ENCODE results near the gene RNF207.
"Not testable (repeated sequence)": the region's sequence is repeated elsewhere in the genome, so short reads cannot be mapped to it uniquely, and the experiment has no call there.

RNF207 gene

DNA sequence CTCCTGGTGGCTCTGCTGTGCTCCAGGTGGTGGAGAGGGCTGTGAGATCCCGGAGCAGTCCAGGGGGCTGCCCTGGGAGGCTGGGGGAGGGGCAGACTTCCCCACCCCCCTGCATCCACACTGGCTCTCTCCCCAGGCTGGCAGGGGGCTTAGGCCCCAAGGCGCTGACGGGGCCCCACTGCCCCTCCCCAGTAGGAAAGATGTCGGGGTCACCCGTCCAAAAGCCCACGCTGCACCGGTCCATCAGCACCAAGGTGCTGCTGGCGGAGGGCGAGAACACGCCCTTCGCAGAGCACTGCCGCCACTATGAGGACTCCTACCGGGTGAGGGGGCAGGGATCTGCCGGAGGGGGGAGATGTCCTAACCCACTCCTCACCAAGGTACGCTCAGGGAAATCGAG, 5.8 kb downstream of the RNF207 start:
- no peaks in the 10 kb centered on the region for H3K36me3 ChIP-seq (ENCODE audit: insufficient read depth, insufficient read length, low read length)
- H3K27me3 ChIP-seq (ENCODE audit: insufficient read depth, insufficient read length), result peaks cover 5% of the 10 kb centered on the region
- no peaks in the 10 kb centered on the region for H3K9me3 ChIP-seq (ENCODE audit: insufficient read depth, low read length)
- no peak overlapping the region for H3K9ac ChIP-seq (ENCODE audit: insufficient read length, low read depth)
- TF ChIP-seq ZNF274 (IDR thresholded peaks at IDR 0.05; ENCODE audit: low read depth, low read length) (no peak), YY1 (IDR thresholded peaks at IDR 0.05; ENCODE audit: insufficient read depth, insufficient read length) (no peak)
- DNase-seq (ENCODE audit: low read depth, low spot score), result no peak
- H3K4me1 ChIP-seq (ENCODE audit: insufficient read depth, insufficient read length), result peaks cover 5% of the 10 kb centered on the region
- H3K4me3 ChIP-seq (ENCODE audit: insufficient read length, low read depth), result no peak overlapping the region

DNA sequence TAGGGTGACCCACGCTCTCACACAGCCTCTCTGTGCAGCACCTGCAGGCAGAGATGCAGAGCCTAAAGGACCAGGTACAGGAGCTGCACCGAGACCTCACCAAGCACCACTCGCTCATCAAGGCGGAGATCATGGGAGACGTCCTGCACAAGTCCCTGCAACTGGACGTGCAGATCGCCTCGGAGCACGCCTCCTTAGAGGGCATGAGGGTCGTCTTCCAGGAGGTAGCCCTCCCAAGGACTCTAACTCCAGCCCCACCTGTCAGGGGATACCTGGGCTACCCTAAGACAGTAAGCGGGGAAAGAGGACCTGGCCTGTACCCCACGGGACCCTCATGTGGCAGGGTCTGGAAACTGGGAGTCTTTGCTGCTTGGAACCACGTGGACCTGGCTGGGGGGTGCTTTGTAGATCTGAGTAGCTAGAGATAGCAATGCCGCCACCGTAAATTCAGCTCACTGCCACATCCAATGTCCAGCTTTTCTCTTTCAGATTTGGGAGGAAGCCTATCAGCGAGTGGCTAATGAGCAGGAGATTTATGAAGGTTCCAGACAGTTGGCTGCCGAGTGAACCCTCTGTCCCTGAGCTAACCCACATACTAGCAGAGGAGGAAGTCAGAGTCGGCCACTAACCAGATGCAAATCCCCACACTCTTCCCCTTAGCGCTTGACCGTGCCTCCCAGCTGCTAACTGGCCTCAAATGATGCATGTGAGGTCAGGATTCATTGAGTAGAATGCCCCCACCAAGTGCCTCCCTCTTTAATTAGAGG, 6.5 kb downstream of the RNF207 start:
- H3K4me1 ChIP-seq (ENCODE audit: insufficient read depth, insufficient read length), result peaks cover 4% of the 10 kb centered on the region
- peaks cover 5% of the 10 kb centered on the region for H3K27me3 ChIP-seq (ENCODE audit: insufficient read depth, insufficient read length)
- no peak overlapping the region for H3K4me3 ChIP-seq (ENCODE audit: insufficient read length, low read depth)
- DNase-seq (ENCODE audit: low read depth, low spot score), result no peak
- no peak overlapping the region for H3K9ac ChIP-seq (ENCODE audit: insufficient read length, low read depth)
- no peaks in the 10 kb centered on the region for H3K36me3 ChIP-seq (ENCODE audit: insufficient read depth, insufficient read length, low read length)
- TF ChIP-seq YY1 (IDR thresholded peaks at IDR 0.05; ENCODE audit: insufficient read depth, insufficient read length), result no peak
- TF ChIP-seq ZNF274 (IDR thresholded peaks at IDR 0.05; ENCODE audit: low read depth, low read length), result no peak
- no peak for TF ChIP-seq SUZ12 (IDR thresholded peaks at IDR 0.05; ENCODE audit: extremely low read depth, insufficient read depth, insufficient read length)
- no peaks in the 10 kb centered on the region for H3K9me3 ChIP-seq (ENCODE audit: insufficient read depth, low read length)

DNA sequence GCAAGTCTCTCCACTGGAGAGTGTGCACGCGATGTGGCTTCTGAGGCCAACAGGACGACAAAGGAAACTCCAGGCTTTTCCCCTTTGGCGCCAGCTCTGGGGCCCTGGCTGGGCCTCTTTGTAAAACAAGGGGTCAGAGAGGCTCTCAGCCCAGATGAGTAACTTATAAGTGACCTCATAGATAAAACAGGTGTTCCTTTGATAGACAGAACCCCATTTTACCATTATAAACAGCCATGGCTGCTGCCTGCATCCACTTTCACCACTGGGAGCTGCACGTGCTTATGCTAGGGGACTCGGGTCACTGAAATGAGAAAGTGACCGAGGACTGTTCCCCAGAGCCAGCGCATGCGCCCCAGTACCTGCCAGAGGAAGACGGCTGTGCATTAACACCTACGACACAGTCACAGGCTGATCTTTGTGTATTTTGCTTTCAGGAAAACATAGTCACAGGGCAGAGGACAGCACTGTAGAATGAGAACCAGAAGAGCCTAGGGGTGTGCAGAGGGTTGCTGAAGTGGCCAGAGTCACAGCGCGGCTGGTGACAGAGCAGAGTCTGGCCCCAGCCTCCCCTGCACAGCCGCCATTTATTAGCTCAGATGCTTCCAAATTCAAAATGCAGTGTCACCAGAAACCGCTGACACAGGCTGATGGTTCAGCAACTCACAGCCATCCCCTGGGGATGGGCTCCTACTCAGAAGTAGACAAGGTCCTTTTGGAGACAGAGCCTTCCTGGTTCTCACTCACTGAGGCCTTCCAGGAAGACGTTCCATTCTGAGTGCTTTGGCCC, 12.7 kb downstream of the RNF207 start:
- no peak overlapping the region for H3K9ac ChIP-seq (ENCODE audit: insufficient read length, low read depth)
- DNase-seq (ENCODE audit: low read depth, low spot score), result no peak
- H3K9me3 ChIP-seq (ENCODE audit: insufficient read depth, low read length), result no peaks in the 10 kb centered on the region
- H3K4me1 ChIP-seq (ENCODE audit: insufficient read depth, insufficient read length), result no peaks in the 10 kb centered on the region
- no peak for TF ChIP-seq SUZ12 (IDR thresholded peaks at IDR 0.05; ENCODE audit: extremely low read depth, insufficient read depth, insufficient read length)
- TF ChIP-seq ZNF274 (IDR thresholded peaks at IDR 0.05; ENCODE audit: low read depth, low read length), result no peak
- no peak for TF ChIP-seq YY1 (IDR thresholded peaks at IDR 0.05; ENCODE audit: insufficient read depth, insufficient read length)
- H3K36me3 ChIP-seq (ENCODE audit: insufficient read depth, insufficient read length, low read length), result peaks cover 13% of the 10 kb centered on the region
- no peaks in the 10 kb centered on the region for H3K27me3 ChIP-seq (ENCODE audit: insufficient read depth, insufficient read length)
- H3K4me3 ChIP-seq (ENCODE audit: insufficient read length, low read depth), result no peak overlapping the region

DNA sequence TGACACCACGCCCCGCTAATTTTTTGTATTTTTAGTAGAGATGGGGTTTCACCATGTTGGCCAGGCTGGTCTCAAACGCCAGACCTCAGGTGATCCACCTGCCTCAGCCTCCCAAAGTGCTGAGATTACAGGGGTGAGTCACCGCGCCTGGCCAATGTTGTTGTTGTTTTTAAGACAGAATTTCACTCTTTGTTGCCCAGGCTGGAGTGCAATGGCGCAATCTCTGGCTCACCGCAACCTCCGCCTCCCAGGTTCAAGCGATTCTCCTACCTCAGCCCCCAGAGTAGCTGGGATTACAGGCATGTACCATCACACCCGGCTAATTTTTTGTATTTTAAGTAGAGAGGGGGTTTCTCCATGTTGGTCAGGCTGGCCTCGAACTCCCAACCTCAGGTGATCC, 13.7 kb downstream of the RNF207 start:
- H3K27me3 ChIP-seq (ENCODE audit: insufficient read depth, insufficient read length); H3K9ac ChIP-seq (ENCODE audit: insufficient read length, low read depth); H3K4me1 ChIP-seq (ENCODE audit: insufficient read depth, insufficient read length); DNase-seq (ENCODE audit: low read depth, low spot score); H3K9me3 ChIP-seq (ENCODE audit: insufficient read depth, low read length); H3K4me3 ChIP-seq (ENCODE audit: insufficient read length, low read depth): not testable (repeated sequence)
- H3K36me3 ChIP-seq (ENCODE audit: insufficient read depth, insufficient read length, low read length), result peaks cover 23% of the 10 kb centered on the region

DNA sequence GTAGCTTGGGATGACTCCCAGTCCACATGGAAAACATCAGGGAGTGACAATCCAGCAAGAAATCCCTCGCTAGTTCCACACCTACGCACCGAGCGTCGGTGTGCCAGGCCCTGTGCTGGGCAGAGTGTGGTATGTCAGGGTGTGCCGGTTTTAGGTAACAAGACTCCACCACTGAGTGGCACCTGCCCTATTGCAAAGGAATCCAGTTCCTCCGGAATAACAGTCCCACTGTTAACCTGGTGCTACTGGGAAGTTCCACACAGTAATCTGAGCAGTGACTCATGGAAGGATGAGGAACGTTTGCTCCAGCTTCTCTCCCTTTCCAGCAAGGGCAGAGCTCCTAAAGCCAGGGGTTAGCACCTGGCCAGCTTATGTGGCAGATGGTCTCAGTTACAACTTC, 14.3 kb downstream of the RNF207 start:
- Histone ChIP-seq H3K4me1 (ENCODE audit: insufficient read depth, insufficient read length) (no peaks in the 10 kb centered on the region), H3K9me3 (ENCODE audit: insufficient read depth, low read length) (no peaks in the 10 kb centered on the region), H3K4me3 (ENCODE audit: insufficient read length, low read depth) (no peak overlapping the region), H3K36me3 (ENCODE audit: insufficient read depth, insufficient read length, low read length) (peaks cover 29% of the 10 kb centered on the region), H3K27me3 (ENCODE audit: insufficient read depth, insufficient read length) (no peaks in the 10 kb centered on the region), H3K9ac (ENCODE audit: insufficient read length, low read depth) (no peak overlapping the region)
- TF ChIP-seq SUZ12 (IDR thresholded peaks at IDR 0.05; ENCODE audit: extremely low read depth, insufficient read depth, insufficient read length) (no peak), ZNF274 (IDR thresholded peaks at IDR 0.05; ENCODE audit: low read depth, low read length) (no peak), YY1 (IDR thresholded peaks at IDR 0.05; ENCODE audit: insufficient read depth, insufficient read length) (no peak)
- no peak for DNase-seq (ENCODE audit: low read depth, low spot score)

DNA sequence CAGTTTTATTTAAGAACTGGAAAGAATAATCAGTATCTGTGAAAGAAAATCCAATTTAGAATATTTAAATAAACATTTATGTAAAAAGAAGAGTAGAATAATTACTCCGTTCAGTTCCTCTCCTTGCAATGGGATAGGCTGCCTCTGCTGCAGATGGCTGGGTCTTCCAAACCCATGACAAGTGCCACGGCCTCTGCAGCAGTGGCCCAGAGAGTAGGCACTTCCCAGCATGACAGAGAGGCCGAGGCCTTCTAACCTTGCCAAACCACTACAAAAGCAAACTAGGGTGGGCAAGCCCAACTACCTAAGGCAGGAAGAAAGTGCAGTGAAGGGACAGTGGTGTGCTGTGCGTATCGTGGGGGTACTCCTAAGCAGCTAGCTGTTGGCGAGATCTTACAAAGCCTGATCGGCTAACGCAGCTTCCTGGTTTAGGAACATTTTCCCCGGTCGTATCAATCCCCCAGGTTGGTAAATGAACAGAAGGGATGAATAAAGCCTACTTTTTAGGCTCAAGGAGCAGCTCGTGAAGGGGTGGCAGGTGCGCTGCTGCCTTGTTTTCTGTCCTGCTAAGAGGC, 15.4 kb downstream of the RNF207 start:
- Histone ChIP-seq H3K4me1 (ENCODE audit: insufficient read depth, insufficient read length) (no peaks in the 10 kb centered on the region), H3K9me3 (ENCODE audit: insufficient read depth, low read length) (no peaks in the 10 kb centered on the region), H3K4me3 (ENCODE audit: insufficient read length, low read depth) (no peak overlapping the region), H3K27me3 (ENCODE audit: insufficient read depth, insufficient read length) (no peaks in the 10 kb centered on the region), H3K36me3 (ENCODE audit: insufficient read depth, insufficient read length, low read length) (peaks cover 32% of the 10 kb centered on the region), H3K9ac (ENCODE audit: insufficient read length, low read depth) (no peak overlapping the region)
- DNase-seq (ENCODE audit: low read depth, low spot score), result no peak
- no peak for TF ChIP-seq ZNF274 (IDR thresholded peaks at IDR 0.05; ENCODE audit: low read depth, low read length)
- no peak for TF ChIP-seq YY1 (IDR thresholded peaks at IDR 0.05; ENCODE audit: insufficient read depth, insufficient read length)
- no peak for TF ChIP-seq SUZ12 (IDR thresholded peaks at IDR 0.05; ENCODE audit: extremely low read depth, insufficient read depth, insufficient read length)

DNA sequence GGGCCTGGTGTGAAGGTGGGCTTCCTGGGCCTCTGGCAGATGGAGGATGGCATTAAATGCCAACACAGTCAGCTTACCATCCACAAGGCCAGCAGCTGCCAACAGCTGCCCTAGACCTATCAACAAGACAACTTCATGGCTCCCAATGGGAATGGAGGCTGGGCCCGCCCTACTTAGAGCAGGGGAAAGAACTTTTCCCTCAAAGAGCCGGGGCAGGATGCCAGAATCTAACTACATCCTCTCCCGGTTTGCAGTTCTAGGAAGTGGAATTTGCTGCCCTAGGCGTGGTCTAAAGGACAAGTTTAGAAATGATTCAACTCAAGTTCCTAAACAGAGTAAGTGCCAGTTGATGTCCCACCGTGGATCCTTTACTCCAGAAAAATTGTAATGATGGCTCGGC, 16.7 kb downstream of the RNF207 start:
- H3K27me3 ChIP-seq (ENCODE audit: insufficient read depth, insufficient read length), result no peaks in the 10 kb centered on the region
- TF ChIP-seq YY1 (IDR thresholded peaks at IDR 0.05; ENCODE audit: insufficient read depth, insufficient read length) (no peak), SUZ12 (IDR thresholded peaks at IDR 0.05; ENCODE audit: extremely low read depth, insufficient read depth, insufficient read length) (no peak), ZNF274 (IDR thresholded peaks at IDR 0.05; ENCODE audit: low read depth, low read length) (no peak)
- no peaks in the 10 kb centered on the region for H3K4me1 ChIP-seq (ENCODE audit: insufficient read depth, insufficient read length)
- H3K36me3 ChIP-seq (ENCODE audit: insufficient read depth, insufficient read length, low read length), result peaks cover 37% of the 10 kb centered on the region
- no peak overlapping the region for H3K9ac ChIP-seq (ENCODE audit: insufficient read length, low read depth)
- DNase-seq (ENCODE audit: low read depth, low spot score), result no peak
- H3K9me3 ChIP-seq (ENCODE audit: insufficient read depth, low read length), result no peaks in the 10 kb centered on the region
- no peak overlapping the region for H3K4me3 ChIP-seq (ENCODE audit: insufficient read length, low read depth)

All from NT2/D1 (cell line).